Measurements from ENCODE around the gene UFC1. TPM values are rescaled to one million over a fixed set of nuclear protein-coding genes. Genes with fewer than 3 reads are reported as not detected.

UFC1 gene
- total and polyA plus RNA-seq, 2 donors (not counting 3 experiments of a cell fraction or from before 2014, with no cell fraction given): 102 to 149 TPM

DNA sequence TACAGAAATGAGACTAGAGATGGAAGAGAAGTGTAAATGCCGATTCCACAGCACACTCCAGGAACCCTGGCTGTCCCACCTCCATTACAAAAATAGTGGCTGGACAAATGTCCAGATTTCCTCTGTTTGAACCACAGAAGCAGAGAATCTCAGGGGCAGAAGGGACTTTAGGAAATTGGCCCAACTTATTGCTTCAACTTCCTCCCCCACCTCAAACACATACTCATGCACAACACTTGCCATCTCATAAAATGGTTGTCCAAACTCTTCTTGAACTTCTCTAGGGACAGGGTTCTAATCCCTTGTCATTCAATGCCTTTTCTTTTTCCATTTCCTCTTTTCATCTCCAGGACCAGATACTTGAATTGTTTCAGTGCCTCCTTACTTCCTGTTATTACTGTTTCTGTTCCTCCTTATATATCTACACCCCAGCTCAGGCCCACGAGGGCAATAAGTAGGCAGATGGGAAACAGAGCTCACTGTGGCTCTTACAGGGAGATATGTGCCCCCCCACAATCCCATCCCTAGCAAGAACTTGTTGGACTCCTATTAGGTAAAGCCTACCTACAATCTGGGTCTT is 32.0 kb downstream of the UFC1 start:
- CTCF ChIA-PET: interaction anchor here (0.6 to 1.5 kb wide), 3 partner anchors 15 to 189 kb away, joined by 3 to 4 read pairs (median 4); no protein-coding TSS in a partner anchor
- Histone ChIP-seq H3K4me2 (ENCODE audit: insufficient read depth, low read length) (peak overlapping the region; percentile 56), H3K9me3 (replicated peaks; ENCODE audit: control insufficient read depth, insufficient read depth, low read length) (no peaks in the 10 kb centered on the region), H3K9ac (replicated peaks; ENCODE audit: extremely low read depth, insufficient read depth, low read length) (no peak overlapping the region), H3K36me3 (ENCODE audit: control insufficient read depth in 2 of 2, extremely low read depth in 1 of 2, insufficient read depth in 2 of 2, low read length in 2 of 2) (no peaks in the 10 kb centered on the region), H3K27ac (ENCODE audit: insufficient read depth, low read depth, low read length) (peak overlapping the region; percentile 48), H3K79me2 (ENCODE audit: control insufficient read depth, insufficient read depth, low read length) (no peaks in the 10 kb centered on the region), H3K27me3 (ENCODE audit: control insufficient read depth in 2 of 2, insufficient read depth in 2 of 2, low read length in 2 of 2) (no peaks in the 10 kb centered on the region), H3K9me1 (replicated peaks; ENCODE audit: control insufficient read depth, extremely low read depth, insufficient read depth, low read length) (no peaks in the 10 kb centered on the region), H3K4me1 (ENCODE audit: control insufficient read depth, extremely low read depth, insufficient read depth, low read length) (peaks cover 28% of the 10 kb centered on the region), H4K20me1 (replicated peaks; ENCODE audit: control insufficient read depth, extremely low read depth, insufficient read depth, low read length) (no peaks in the 10 kb centered on the region), H3K4me3 (replicated peaks in 1 of 3; ENCODE audit: insufficient read depth in 1 of 3, low read depth in 1 of 3, low read length in 3 of 3) (no peak overlapping the region), H2AFZ (ENCODE audit: low read depth, low read length) (peak overlapping the region; percentile 45)
- dilution Hi-C loops (cut with MboI; ENCODE audit: extremely low pct_ligation_motif_present, low sequenced_read_pairs): no loop called here
- POLR2A ChIA-PET: interaction anchor here (0.7 kb wide), 2 partner anchors 139 to 197 kb away, joined by 3 read pairs; no protein-coding TSS in a partner anchor
- DNase-seq (ENCODE audit: low read depth, low spot score) (no peak), FAIRE-seq (no peak)
- TF ChIP-seq GATA2 (IDR thresholded peaks at IDR 0.05; ENCODE audit: insufficient read depth, insufficient read length, low read depth, low read length) (no peak), FOS (IDR thresholded peaks at IDR 0.05; ENCODE audit: borderline replicate concordance, insufficient read depth, low read length) (no peak), POLR2AphosphoS5 (IDR thresholded peaks at IDR 0.05; ENCODE audit: insufficient read depth, low read depth, low read length) (no peak), JUN (IDR thresholded peaks at IDR 0.05; ENCODE audit: borderline replicate concordance, insufficient read depth, insufficient read length, low read depth) (no peak), MYC (IDR thresholded peaks at IDR 0.05; ENCODE audit: low read depth, low read length) (no peak), POLR2A (IDR thresholded peaks at IDR 0.05; ENCODE audit: low read depth, low read length) (no peak), EZH2 (IDR thresholded peaks at IDR 0.05; ENCODE audit: borderline replicate concordance, low read depth, low read length, severe bottlenecking) (no peak)
- TF ChIP-seq, protein P1, sequence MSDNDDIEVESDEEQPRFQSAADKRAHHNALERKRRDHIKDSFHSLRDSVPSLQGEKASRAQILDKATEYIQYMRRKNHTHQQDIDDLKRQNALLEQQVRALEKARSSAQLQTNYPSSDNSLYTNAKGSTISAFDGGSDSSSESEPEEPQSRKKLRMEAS (IDR thresholded peaks at IDR 0.05; ENCODE audit: insufficient read depth, insufficient read length): no peak
- TF ChIP-seq, protein P2, sequence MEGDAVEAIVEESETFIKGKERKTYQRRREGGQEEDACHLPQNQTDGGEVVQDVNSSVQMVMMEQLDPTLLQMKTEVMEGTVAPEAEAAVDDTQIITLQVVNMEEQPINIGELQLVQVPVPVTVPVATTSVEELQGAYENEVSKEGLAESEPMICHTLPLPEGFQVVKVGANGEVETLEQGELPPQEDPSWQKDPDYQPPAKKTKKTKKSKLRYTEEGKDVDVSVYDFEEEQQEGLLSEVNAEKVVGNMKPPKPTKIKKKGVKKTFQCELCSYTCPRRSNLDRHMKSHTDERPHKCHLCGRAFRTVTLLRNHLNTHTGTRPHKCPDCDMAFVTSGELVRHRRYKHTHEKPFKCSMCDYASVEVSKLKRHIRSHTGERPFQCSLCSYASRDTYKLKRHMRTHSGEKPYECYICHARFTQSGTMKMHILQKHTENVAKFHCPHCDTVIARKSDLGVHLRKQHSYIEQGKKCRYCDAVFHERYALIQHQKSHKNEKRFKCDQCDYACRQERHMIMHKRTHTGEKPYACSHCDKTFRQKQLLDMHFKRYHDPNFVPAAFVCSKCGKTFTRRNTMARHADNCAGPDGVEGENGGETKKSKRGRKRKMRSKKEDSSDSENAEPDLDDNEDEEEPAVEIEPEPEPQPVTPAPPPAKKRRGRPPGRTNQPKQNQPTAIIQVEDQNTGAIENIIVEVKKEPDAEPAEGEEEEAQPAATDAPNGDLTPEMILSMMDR (IDR thresholded peaks at IDR 0.05; ENCODE audit: extremely low read depth in 1 of 2, insufficient read depth in 1 of 2, low read depth in 1 of 2, low read length in 2 of 2): no peak
- intact Hi-C loops (cut with micrococcal nuclease): loop anchor here (1.0 to 2.0 kb wide), 2 partner anchors 14 to 39 kb away; no protein-coding TSS in a partner anchor
- BruUV-seq (replicated peaks): no TSS peak

Data from endothelial cell of umbilical vein (primary cell).